ENCODE results near the gene GDAP1L1.
"Not testable (repeated sequence)": the region's sequence is repeated elsewhere in the genome, so short reads cannot be mapped to it uniquely, and the experiment has no call there.

The GDAP1L1 gene

DNA sequence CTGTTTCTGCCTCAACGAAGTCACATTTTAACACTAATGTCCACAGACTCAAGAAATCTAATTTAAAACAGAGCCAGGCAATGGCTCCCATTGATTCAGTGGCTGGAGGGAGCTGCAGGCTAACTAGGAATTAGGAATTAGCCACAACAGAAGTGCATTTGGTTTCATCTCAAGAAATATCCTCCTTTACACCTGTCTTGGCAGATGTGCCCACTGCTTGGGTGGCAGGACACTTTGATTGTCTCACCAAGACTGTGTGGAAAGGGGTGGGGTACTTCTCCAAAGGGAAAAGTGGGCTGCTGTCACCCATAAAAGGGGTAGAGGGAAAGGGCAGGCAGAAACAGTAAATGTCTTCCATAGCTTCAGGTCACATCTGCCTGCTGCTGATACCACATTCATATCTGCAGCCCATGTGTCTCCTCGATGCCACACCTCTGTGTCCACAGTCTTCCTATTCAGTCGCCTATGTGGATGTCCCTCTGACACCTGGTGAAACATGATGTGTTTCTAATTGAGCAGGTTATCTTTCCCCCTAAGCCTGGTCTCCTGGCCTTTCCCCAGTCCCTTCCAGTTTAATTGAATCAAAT is 25.6 kb upstream of the GDAP1L1 start:
- no peak for DNase-seq

GRCh38 chr20:44222027-44222426 is 25.1 kb upstream of the GDAP1L1 start:
- DNase-seq: no peak

DNA sequence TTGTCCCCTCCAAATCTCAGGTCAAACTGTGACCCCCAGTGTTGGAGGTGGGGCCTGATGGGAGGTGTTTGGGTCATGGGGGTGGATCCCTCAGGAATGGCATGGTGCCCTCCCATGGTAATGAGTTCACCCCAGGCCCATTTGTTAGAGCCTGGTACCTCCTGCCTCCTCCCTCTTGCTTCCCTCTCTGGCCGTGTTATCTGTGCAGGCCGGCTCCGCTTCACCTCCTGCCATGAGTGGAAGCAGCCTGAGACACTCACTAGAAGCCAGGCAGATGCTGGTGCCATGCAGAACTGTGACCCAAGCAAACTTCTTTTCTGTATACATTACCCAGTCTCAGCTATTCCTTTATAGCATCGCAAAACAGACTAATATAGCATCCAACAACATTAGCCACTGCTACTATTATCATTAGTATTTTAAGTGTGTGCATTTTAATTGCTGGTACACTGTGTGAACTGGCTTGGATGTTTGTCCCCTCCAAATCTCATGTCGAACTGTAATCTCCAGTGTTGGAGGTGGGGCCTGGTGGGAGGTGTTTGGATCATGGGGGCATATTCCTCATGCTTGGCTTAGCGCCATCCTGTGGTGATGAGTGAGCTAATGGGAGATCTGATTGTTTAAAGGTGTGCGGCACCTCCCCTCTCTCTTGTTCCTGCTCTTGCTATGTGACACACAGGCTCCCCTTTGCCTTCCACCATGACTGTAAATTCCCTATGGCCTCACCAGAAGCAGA is 24.3 kb upstream of the GDAP1L1 start:
- no peak for DNase-seq

DNA sequence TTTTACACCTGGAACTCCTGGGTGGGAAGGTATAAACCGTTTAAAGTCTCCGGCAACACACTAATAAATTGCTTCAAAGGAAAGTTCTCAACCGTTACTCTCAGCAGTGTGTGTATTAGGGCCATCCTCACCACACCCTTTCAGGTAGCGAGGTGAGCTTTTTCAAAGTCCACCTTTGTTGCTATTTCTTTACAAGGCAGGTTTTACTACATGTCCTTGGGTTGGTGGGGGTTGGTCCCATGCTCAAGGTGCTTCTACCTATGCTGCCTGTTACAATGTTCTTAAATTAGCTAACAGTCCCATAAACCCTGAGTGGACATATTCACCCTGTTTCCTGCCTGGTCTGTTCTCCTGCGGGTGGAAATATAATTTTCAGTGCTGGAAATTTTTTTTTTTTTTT is 23.4 kb upstream of the GDAP1L1 start:
- no peak for DNase-seq

DNA sequence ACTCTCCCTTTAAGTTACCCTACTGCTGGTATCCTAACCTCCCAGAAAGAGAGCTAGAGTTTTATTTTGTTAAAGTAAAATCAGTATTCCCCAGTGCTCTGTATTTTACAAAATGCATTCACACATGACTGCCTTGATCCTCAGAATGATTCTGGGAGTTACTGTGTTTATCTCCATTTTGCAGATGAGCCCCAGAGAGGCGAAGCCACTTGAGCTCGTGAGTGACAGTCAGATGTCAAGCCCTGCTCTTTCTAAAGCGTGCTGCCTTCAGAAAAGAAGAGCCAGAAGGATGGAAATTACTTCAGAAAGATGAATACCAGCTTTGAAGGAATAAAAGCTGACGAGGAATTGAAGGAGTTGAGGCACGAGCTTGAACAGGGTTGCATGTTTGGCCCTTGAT is 22.5 kb upstream of the GDAP1L1 start:
- DNase-seq: no peak

GRCh38 chr20:44228465-44229258 is 18.4 kb upstream of the GDAP1L1 start:
- no peak for DNase-seq

GRCh38 chr20:44231193-44231592 is 15.9 kb upstream of the GDAP1L1 start:
- DNase-seq: no peak

DNA sequence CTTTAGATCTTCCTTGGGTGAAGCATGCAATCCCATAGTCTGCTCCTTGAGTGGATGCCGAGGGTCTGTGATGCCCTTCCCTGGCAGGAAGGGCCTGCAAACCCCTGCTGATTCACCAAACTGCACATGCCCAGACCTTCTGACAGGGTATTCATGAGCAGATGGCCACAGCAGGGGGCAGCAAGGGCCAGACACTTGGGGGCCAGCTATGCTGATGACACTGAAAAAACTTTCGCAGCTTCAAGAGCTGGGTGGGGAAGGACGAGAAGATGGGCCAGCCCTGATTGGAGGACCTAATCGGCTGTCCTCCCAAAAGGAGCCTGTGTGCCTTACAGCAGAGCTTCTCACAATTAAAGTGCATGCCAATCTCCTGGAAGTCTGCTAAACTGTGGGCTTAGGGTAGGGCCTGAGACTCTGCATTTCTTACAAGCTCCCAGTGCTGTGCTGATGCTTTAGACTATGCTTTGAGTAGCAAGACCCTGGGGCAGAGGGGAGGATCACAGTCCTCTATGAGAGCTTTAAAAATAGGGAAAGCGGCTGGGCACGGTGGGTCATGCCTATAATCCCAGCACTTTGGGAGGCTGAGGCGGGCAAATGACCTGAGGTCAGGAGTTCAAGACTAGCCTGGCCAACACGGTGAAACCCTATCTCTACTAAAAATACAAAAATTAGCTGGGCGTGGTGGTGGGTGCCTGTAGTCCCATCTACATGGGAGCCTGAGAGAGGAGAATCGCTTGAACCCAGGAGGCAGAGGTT is 15.2 kb upstream of the GDAP1L1 start:
- DNase-seq: no peak

DNA sequence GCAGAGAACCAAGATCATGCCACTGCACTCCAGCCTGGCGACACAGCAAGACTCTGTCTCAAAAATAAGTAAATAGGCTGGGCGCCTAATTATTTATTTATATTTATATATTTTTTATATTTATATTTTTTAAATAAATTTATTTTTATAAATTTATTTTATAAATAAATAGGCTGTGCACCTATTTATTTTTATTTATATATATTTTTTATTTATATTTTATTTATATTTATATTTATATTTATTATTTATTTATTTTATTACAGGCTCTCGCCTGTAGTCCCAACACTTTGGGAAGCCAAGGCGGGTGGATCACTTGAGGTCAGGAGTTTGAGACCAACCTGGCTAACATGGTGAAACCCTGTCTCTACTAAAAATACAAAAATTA is 14.6 kb upstream of the GDAP1L1 start:
- not testable (repeated sequence) for DNase-seq

GRCh38 chr20:44233436-44234016 is 13.6 kb upstream of the GDAP1L1 start:
- DNase-seq: no peak

DNA sequence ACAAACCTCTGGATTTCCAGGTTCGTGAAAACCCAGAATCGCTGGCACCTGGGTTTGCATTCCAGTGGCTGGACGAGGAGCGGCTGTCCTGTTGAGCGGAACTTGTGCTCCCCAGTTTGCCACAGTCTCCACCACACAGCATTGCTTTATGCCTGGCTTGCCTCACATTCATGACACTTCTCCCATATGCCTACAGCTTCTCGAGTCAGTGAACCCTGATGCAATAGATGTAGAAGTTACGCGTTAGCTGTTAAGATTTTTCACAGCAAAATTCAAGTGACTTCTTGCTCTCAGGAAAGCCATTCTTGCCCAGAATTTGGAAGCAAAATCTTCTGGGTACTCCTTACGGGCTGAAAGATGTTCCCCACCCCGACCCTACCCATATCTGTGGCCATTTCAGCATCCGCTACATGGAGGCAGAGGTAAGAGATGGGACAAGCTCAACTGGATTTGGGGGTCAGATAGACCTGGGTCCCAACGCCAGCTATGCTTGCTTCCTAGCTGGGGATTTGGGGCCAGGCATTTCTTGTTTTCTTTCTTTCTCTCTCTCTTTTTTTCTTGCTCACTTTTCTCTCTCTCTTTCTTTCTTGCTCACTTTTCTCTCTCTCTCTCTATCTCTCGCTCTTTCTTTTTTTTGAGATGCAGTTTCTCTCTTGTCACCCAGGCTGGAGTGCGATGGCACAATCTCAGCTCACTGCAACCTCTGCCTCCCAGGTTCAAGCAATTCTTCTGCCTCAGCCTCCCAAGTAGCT is 12.4 kb upstream of the GDAP1L1 start:
- DNase-seq: no peak

DNA sequence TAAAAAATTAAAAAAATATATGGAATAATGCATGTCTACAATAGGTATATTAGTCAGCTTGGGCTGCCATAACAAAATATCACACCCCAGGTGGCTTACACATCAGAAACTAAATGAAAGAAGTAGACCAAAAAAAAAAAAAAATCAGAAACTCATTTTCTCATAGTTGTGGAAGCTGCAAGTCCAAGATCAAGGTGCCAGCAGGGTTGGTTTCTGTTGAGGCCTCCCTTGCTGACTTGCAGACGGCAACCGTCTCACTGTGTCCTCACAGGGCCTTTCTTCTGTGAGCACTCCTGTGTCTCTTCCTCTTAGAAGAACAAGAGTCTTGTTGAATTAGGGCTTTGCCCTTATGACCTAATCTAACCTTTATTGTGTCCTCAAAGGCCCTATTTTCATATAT is 11.4 kb upstream of the GDAP1L1 start:
- no peak for DNase-seq

GRCh38 chr20:44236840-44237239 is 10.3 kb upstream of the GDAP1L1 start:
- DNase-seq: not testable (repeated sequence)

DNA sequence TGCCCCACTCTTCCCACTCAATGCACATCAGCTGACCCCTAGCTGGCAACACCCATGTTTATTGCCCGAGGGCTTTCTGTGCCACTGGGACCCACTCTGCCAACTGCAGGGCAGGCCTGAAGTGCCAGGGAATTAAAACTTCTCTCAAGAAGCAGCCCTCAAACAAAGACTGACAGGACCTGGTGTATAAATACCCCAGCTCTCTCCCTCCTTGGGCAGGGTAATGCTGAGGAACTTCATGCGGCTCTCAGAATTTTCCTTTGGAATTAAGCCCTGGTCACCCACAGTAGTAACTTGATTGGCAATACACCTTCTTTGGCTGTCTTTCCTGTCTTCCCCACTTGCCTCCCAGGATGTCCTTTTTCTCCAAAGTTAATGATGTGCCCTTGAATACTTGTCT is 5.3 kb upstream of the GDAP1L1 start:
- DNase-seq: no peak

GRCh38 chr20:44245977-44246376 is 1.1 kb upstream of the GDAP1L1 start:
- DNase-seq: no peak

DNA sequence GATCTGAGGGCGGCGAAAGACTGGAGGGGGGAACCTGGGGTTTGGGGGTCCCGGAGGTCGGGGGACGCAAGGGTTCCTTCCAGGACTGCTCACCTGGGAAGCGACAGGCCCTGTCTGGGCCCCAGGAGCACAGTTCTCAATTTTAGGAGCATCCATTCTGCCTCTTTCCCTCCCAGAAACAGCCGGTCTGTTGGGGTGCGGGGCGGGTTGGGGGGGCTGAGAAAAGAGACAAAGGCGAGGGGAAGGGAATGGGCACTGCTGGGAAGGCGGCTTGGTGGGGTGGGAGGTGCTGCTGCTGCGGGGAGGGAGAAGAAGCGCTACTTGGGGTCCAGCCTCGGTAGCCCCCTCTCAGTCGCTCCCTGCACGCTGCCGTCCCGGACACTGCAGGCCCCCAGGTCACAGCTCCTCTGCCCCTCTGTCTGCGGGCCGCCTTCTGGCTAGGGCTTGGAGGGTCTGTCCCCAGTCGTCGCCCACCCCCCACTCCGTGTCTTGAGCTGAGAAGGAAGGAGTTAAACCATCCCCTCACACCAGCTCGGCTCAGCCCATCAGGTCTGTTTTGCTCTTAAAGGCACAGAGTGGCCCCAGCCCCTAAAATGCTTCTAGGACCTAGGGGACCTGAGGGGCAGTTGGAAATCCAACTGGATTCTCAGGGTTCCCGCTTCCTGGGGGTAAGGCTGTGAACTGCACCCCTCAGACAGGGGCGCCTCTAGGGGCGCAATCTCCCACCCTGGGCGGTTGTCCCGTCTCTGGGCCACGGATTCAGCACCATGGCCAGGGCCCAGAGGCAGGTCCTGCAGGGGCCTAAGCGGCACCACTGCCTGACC is 690 bp downstream of the GDAP1L1 start:
- DNase-seq: no peak

DNA sequence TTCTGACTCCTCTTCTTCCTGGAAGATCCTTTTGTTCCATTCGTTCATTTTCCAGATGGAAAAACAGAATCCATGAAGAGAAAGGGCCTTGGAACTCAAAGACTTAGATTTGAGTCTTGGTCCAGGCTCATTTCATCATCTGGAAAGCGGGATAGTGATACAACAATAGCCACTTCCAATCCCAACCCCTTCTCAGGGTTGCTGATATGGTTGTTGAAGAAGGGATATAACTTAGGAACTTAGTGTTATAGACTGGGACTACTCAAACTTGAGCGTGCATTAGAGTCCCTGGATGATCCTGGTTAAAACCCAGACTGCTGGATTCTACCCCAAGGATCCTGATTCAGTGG is 1.3 kb downstream of the GDAP1L1 start:
- no peak for DNase-seq

- no peak for DNase-seq
Observed at GRCh38 chr20:44251284-44251683, 4.2 kb downstream of the GDAP1L1 start.

- no peak for DNase-seq
Observed at GRCh38 chr20:44253528-44253927, 6.4 kb downstream of the GDAP1L1 start.

- no peak for DNase-seq
Observed at GRCh38 chr20:44254073-44254472, 7.0 kb downstream of the GDAP1L1 start.

- DNase-seq: no peak
Observed at GRCh38 chr20:44255942-44256341, 8.8 kb downstream of the GDAP1L1 start.

Data from NCI-H1436 (cell line).